ENCODE measurements around the gene CHCHD6.

The CHCHD6 gene

GRCh38 chr3:126750756-126751121 lies 46.7 kb downstream of the CHCHD6 start:
- TF ChIP-seq ZNF274 (IDR thresholded peaks at IDR 0.05; ENCODE audit: low read depth, low read length): no peak

GRCh38 chr3:126751611-126752302 lies 47.7 kb downstream of the CHCHD6 start:
- H3K4me3 ChIP-seq (ENCODE audit: low read length): no peak overlapping the region
- no peak for TF ChIP-seq ZNF274 (IDR thresholded peaks at IDR 0.05; ENCODE audit: low read depth, low read length)

More at GRCh38 chr3:126750756-126751121, 46.7 kb downstream of the CHCHD6 start:
- no peak overlapping the region for H3K4me3 ChIP-seq (ENCODE audit: low read length)

GRCh38 chr3:126752303-126753190 lies 48.5 kb downstream of the CHCHD6 start:
- TF ChIP-seq ZNF274 (IDR thresholded peaks at IDR 0.05; ENCODE audit: low read depth, low read length): no peak
- H3K4me3 ChIP-seq (ENCODE audit: low read length): no peak overlapping the region

GRCh38 chr3:126753191-126754160 lies 49.4 kb downstream of the CHCHD6 start:
- H3K4me3 ChIP-seq (ENCODE audit: low read length): no peak overlapping the region
- TF ChIP-seq ZNF274 (IDR thresholded peaks at IDR 0.05; ENCODE audit: low read depth, low read length): no peak

- no peak for TF ChIP-seq ZNF274 (IDR thresholded peaks at IDR 0.05; ENCODE audit: low read depth, low read length)
Observed at GRCh38 chr3:126755866-126756265, 51.8 kb downstream of the CHCHD6 start.

GRCh38 chr3:126758026-126758425 lies 54.0 kb downstream of the CHCHD6 start:
- TF ChIP-seq ZNF274 (IDR thresholded peaks at IDR 0.05; ENCODE audit: low read depth, low read length): no peak
- H3K4me3 ChIP-seq (ENCODE audit: low read length): no peak overlapping the region

More at GRCh38 chr3:126755866-126756265, 51.8 kb downstream of the CHCHD6 start:
- no peak overlapping the region for H3K4me3 ChIP-seq (ENCODE audit: low read length)

- TF ChIP-seq ZNF274 (IDR thresholded peaks at IDR 0.05; ENCODE audit: low read depth, low read length): no peak
Observed at GRCh38 chr3:126758882-126759281, 54.8 kb downstream of the CHCHD6 start.

GRCh38 chr3:126760541-126760940 lies 56.5 kb downstream of the CHCHD6 start:
- no peak overlapping the region for H3K4me3 ChIP-seq (ENCODE audit: low read length)
- no peak for TF ChIP-seq ZNF274 (IDR thresholded peaks at IDR 0.05; ENCODE audit: low read depth, low read length)

More at GRCh38 chr3:126758882-126759281, 54.8 kb downstream of the CHCHD6 start:
- H3K4me3 ChIP-seq (ENCODE audit: low read length): no peak overlapping the region

GRCh38 chr3:126763035-126763434 lies 59.0 kb downstream of the CHCHD6 start:
- TF ChIP-seq ZNF274 (IDR thresholded peaks at IDR 0.05; ENCODE audit: low read depth, low read length): no peak
- no peak overlapping the region for H3K4me3 ChIP-seq (ENCODE audit: low read length)

- TF ChIP-seq ZNF274 (IDR thresholded peaks at IDR 0.05; ENCODE audit: low read depth, low read length): no peak
- H3K4me3 ChIP-seq (ENCODE audit: low read length): no peak overlapping the region
Observed at GRCh38 chr3:126765187-126766069, 61.4 kb downstream of the CHCHD6 start.

GRCh38 chr3:126766653-126767052 lies 62.6 kb downstream of the CHCHD6 start:
- TF ChIP-seq ZNF274 (IDR thresholded peaks at IDR 0.05; ENCODE audit: low read depth, low read length): no peak
- no peak overlapping the region for H3K4me3 ChIP-seq (ENCODE audit: low read length)

- TF ChIP-seq ZNF274 (IDR thresholded peaks at IDR 0.05; ENCODE audit: low read depth, low read length): no peak
- no peak overlapping the region for H3K4me3 ChIP-seq (ENCODE audit: low read length)
Observed at GRCh38 chr3:126768903-126769302, 64.9 kb downstream of the CHCHD6 start.

GRCh38 chr3:126770096-126770495 lies 66.1 kb downstream of the CHCHD6 start:
- no peak for TF ChIP-seq ZNF274 (IDR thresholded peaks at IDR 0.05; ENCODE audit: low read depth, low read length)
- H3K4me3 ChIP-seq (ENCODE audit: low read length): no peak overlapping the region

Measured in GM08714 (cell line).